HepG2 (cell line): ENCODE measurements around the gene ARMC5. TPM values are rescaled to one million over a fixed set of nuclear protein-coding genes. Genes with fewer than 3 reads are reported as not detected.

ENCODE experiments used
- KAT2B ChIP-seq: fragments of 150-350 bp; IDR thresholded peaks from 2 replicates; pipeline ENCODE4 v1.6.1; 2014; ENCODE audit warnings: low read depth, low read length, borderline replicate concordance
- SMAD1 ChIP-seq: sonication (generic); formaldehyde crosslinking; IDR thresholded peaks from 2 replicates; pipeline ENCODE4 v1.4.0; 2020; ENCODE audit warnings: missing genetic modification reagents, low read depth, mild to moderate bottlenecking, borderline replicate concordance
- U2AF2 ChIP-seq: fragments of 200-400 bp; formaldehyde crosslinking; IDR thresholded peaks from 2 replicates; pipeline ENCODE4 v1.6.1; 2017; ENCODE audit warnings: low read depth, mild to moderate bottlenecking, low read length
- ZC3H4 ChIP-seq: sonication (generic); formaldehyde crosslinking; IDR thresholded peaks from 2 replicates; pipeline ENCODE4 v1.4.0; 2020; ENCODE audit warnings: missing genetic modification reagents, borderline replicate concordance
- polyA plus RNA-seq, 8 experiments: library from polyadenylated mRNA; depleted of rRNA in 3 of 8; stranded (reverse) in 7 of 8; unstranded in 1 of 8; fragments of >200 nt; fragmentation: Illumina TruSeq in 4 of 8; extraction: Trizol in 4 of 8; gene quantifications; 2 replicates each; pipeline versions ENCODE4 v1.2.1 to v1.2.3, GENCODE V29; 2011 to 2016; ENCODE audit warnings: low read depth in 4 of 8, missing spikeins in 1 of 8, mixed read lengths in 1 of 8; ENCODE audit not compliant: insufficient read depth in 1 of 8
- total RNA-seq, 5 experiments: library from RNA; depleted of rRNA; stranded (reverse); fragments of >200 nt; fragmentation: Illumina TruSeq; extraction: Trizol; gene quantifications; 2 replicates each; pipeline ENCODE4 v1.2.3, GENCODE V29; 2016; ENCODE audit warnings: low read depth in 1 of 5
- TF ChIP-seq, protein P1 (sequence below): sonication (generic); formaldehyde crosslinking; IDR thresholded peaks from 2 replicates; pipeline ENCODE4 v1.4.0; 2020; ENCODE audit warnings: missing genetic modification reagents
- TF ChIP-seq, protein P2 (sequence below): sonication (generic); formaldehyde crosslinking; conservative IDR thresholded peaks from 2 replicates; pipeline ENCODE4 v1.5.0; 2020; ENCODE audit warnings: missing genetic modification reagents
- TF ChIP-seq, protein P3 (sequence below): sonication (generic); formaldehyde crosslinking; IDR thresholded peaks from 2 replicates; pipeline ENCODE4 v1.8.0; 2022; ENCODE audit warnings: missing genetic modification reagents, mild to moderate bottlenecking, moderate library complexity, borderline replicate concordance

The ARMC5 gene
- total and polyA plus RNA-seq, 2 of the 13 experiments (the other 11 are each of a cell fraction or from before 2014, with no cell fraction given), result 10.8 to 22.3 TPM

- TF ChIP-seq, protein P1, sequence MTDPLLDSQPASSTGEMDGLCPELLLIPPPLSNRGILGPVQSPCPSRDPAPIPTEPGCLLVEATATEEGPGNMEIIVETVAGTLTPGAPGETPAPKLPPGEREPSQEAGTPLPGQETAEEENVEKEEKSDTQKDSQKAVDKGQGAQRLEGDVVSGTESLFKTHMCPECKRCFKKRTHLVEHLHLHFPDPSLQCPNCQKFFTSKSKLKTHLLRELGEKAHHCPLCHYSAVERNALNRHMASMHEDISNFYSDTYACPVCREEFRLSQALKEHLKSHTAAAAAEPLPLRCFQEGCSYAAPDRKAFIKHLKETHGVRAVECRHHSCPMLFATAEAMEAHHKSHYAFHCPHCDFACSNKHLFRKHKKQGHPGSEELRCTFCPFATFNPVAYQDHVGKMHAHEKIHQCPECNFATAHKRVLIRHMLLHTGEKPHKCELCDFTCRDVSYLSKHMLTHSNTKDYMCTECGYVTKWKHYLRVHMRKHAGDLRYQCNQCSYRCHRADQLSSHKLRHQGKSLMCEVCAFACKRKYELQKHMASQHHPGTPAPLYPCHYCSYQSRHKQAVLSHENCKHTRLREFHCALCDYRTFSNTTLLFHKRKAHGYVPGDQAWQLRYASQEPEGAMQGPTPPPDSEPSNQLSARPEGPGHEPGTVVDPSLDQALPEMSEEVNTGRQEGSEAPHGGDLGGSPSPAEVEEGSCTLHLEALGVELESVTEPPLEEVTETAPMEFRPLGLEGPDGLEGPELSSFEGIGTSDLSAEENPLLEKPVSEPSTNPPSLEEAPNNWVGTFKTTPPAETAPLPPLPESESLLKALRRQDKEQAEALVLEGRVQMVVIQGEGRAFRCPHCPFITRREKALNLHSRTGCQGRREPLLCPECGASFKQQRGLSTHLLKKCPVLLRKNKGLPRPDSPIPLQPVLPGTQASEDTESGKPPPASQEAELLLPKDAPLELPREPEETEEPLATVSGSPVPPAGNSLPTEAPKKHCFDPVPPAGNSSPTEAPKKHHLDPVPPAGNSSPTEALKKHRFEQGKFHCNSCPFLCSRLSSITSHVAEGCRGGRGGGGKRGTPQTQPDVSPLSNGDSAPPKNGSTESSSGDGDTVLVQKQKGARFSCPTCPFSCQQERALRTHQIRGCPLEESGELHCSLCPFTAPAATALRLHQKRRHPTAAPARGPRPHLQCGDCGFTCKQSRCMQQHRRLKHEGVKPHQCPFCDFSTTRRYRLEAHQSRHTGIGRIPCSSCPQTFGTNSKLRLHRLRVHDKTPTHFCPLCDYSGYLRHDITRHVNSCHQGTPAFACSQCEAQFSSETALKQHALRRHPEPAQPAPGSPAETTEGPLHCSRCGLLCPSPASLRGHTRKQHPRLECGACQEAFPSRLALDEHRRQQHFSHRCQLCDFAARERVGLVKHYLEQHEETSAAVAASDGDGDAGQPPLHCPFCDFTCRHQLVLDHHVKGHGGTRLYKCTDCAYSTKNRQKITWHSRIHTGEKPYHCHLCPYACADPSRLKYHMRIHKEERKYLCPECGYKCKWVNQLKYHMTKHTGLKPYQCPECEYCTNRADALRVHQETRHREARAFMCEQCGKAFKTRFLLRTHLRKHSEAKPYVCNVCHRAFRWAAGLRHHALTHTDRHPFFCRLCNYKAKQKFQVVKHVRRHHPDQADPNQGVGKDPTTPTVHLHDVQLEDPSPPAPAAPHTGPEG (CRISPR knock-in tag), result 0 out of 2 replicates have a peak, but pooled peaks have one; percentile 27
- TF ChIP-seq, protein P2, sequence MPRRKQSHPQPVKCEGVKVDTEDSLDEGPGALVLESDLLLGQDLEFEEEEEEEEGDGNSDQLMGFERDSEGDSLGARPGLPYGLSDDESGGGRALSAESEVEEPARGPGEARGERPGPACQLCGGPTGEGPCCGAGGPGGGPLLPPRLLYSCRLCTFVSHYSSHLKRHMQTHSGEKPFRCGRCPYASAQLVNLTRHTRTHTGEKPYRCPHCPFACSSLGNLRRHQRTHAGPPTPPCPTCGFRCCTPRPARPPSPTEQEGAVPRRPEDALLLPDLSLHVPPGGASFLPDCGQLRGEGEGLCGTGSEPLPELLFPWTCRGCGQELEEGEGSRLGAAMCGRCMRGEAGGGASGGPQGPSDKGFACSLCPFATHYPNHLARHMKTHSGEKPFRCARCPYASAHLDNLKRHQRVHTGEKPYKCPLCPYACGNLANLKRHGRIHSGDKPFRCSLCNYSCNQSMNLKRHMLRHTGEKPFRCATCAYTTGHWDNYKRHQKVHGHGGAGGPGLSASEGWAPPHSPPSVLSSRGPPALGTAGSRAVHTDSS (CRISPR knock-in tag), result 0 out of 2 replicates have a peak, but pooled peaks have one; percentile 37
- TF ChIP-seq KAT2B (no peak), ZC3H4 (peak; percentile 61; the same call in 1 of the 2 replicates), U2AF2 (no peak), SMAD1 (peak; percentile 99)
- TF ChIP-seq, protein P3, sequence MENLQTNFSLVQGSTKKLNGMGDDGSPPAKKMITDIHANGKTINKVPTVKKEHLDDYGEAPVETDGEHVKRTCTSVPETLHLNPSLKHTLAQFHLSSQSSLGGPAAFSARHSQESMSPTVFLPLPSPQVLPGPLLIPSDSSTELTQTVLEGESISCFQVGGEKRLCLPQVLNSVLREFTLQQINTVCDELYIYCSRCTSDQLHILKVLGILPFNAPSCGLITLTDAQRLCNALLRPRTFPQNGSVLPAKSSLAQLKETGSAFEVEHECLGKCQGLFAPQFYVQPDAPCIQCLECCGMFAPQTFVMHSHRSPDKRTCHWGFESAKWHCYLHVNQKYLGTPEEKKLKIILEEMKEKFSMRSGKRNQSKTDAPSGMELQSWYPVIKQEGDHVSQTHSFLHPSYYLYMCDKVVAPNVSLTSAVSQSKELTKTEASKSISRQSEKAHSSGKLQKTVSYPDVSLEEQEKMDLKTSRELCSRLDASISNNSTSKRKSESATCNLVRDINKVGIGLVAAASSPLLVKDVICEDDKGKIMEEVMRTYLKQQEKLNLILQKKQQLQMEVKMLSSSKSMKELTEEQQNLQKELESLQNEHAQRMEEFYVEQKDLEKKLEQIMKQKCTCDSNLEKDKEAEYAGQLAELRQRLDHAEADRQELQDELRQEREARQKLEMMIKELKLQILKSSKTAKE (CRISPR knock-in tag), result peak; percentile 84
These were observed 18.2 kb downstream of the ARMC5 start (continued) for GRCh38 chr16:31477220-31478216.
